Common myeloid progenitor, CD34-positive (primary cell): ENCODE measurements around the gene SEPTIN3.

Source experiments
- CTCF ChIA-PET: fragments of 350-600 bp; sonication (Branson Sonifier 250); formaldehyde crosslinking; loops from one replicate; lab custom pipeline; 2021; ENCODE audit warnings: antibody characterized with exemption; lab: Charles Lee
- POLR2A ChIA-PET: fragments of 350-600 bp; sonication (Branson Sonifier 250); formaldehyde crosslinking; loops from one replicate; lab custom pipeline; 2021; ENCODE audit warnings: antibody characterized with exemption; lab: Charles Lee
- DNase-seq, 3 donors: peaks; one replicate each; pipeline versions ENCODE4 v3.0.0 to v3.0.0-alpha.2; 2013
- H3K27ac ChIP-seq, 2 experiments: 1 replicate in 1 of 2; 2 replicates in 1 of 2; pipeline ENCODE4 v1.7.0; 2013; ENCODE audit warnings: inconsistent platforms in 2 of 2, low read length in 2 of 2, mild to moderate bottlenecking in 2 of 2, low read depth in 1 of 2, moderate library complexity in 1 of 2; ENCODE audit not compliant: severe bottlenecking in 2 of 2, insufficient read depth in 1 of 2, poor library complexity in 1 of 2
- H3K27me3 ChIP-seq, 5 experiments: replicated peaks in 2 of 5; 1 replicate in 3 of 5; 2 replicates in 2 of 5; pipeline versions ENCODE4 v1.6.1 to v1.7.0; 2013; ENCODE audit warnings: low read length in 4 of 5, mild to moderate bottlenecking in 2 of 5, moderate library complexity in 2 of 5, inconsistent platforms in 1 of 5; ENCODE audit not compliant: insufficient read depth in 5 of 5, control insufficient read depth in 4 of 5
- H3K36me3 ChIP-seq, 4 experiments: 1 replicate in 2 of 4; 2 replicates in 2 of 4; pipeline versions ENCODE4 v1.6.1 to v1.7.0; 2013; ENCODE audit warnings: low read length in 3 of 4, control low read depth in 1 of 4, mild to moderate bottlenecking in 1 of 4; ENCODE audit not compliant: control insufficient read depth in 4 of 4, insufficient read depth in 4 of 4
- H3K4me1 ChIP-seq, 4 experiments: 1 replicate in 3 of 4; 2 replicates in 1 of 4; pipeline versions ENCODE4 v1.6.1 to v1.7.1; 2013; ENCODE audit warnings: low read length in 3 of 4, mild to moderate bottlenecking in 3 of 4, control low read depth in 1 of 4, inconsistent platforms in 1 of 4, moderate library complexity in 1 of 4; ENCODE audit not compliant: control insufficient read depth in 4 of 4, insufficient read depth in 4 of 4; ENCODE audit errors: control extremely low read depth in 1 of 4
- H3K4me3 ChIP-seq, 7 experiments: 1 replicate in 4 of 7; 2 replicates in 3 of 7; pipeline versions ENCODE4 v1.5.1 to v1.7.0; 2013; ENCODE audit warnings: mild to moderate bottlenecking in 7 of 7, low read length in 6 of 7, moderate library complexity in 6 of 7, inconsistent platforms in 2 of 7, low read depth in 2 of 7, control low read depth in 1 of 7; ENCODE audit not compliant: insufficient read depth in 4 of 7, control insufficient read depth in 1 of 7; ENCODE audit errors: extremely low read depth in 1 of 7
- H3K9me3 ChIP-seq, 5 experiments: 1 replicate in 4 of 5; 2 replicates in 1 of 5; pipeline versions ENCODE4 v1.6.1 to v1.7.1; 2013; ENCODE audit warnings: low read length in 4 of 5, mild to moderate bottlenecking in 2 of 5, inconsistent platforms in 1 of 5, low read depth in 1 of 5, moderate library complexity in 1 of 5; ENCODE audit not compliant: control insufficient read depth in 4 of 5, insufficient read depth in 2 of 5; ENCODE audit errors: control extremely low read depth in 1 of 5
- WGBS: methylation state at CpG from one replicate; pipeline ENCODE4 v1.1.5; 2013; ENCODE audit not compliant: insufficient coverage; 5-methylcytosine and 5-hydroxymethylcytosine counted together

Gene SEPTIN3

GRCh38 chr22:42000466-42000865, 31.2 kb downstream of the SEPTIN3 start:
- Histone ChIP-seq H3K27me3 (peaks cover 0 to 3% (median 0%) of the 10 kb centered on the region in 5 experiments), H3K4me1 (peaks cover 0 to 10% (median 0%) of the 10 kb centered on the region in 4 experiments), H3K9me3 (peaks cover 0 to 2% (median 0%) of the 10 kb centered on the region in 5 experiments), H3K36me3 (peaks cover 0 to 4% (median 1%) of the 10 kb centered on the region in 4 experiments), H3K27ac (no peak overlapping the region), H3K4me3 (no peak overlapping the region)
- ChIA-PET POLR2A (no interaction called here), CTCF (no interaction called here)
- DNase-seq, result no peak
- WGBS, result 100% methylated on average over 2 of the region's 8 CpGs

GRCh38 chr22:42001121-42001520, 31.9 kb downstream of the SEPTIN3 start:
- CTCF ChIA-PET, result no interaction called here
- peak in 1 of 3 donors; percentile 7 for DNase-seq
- Histone ChIP-seq H3K4me1 (peaks cover 0 to 10% (median 0%) of the 10 kb centered on the region in 4 experiments), H3K4me3 (no peak overlapping the region), H3K27me3 (peaks cover 0 to 3% (median 0%) of the 10 kb centered on the region in 5 experiments), H3K9me3 (peaks cover 0 to 5% (median 0%) of the 10 kb centered on the region in 5 experiments), H3K27ac (no peak overlapping the region), H3K36me3 (peaks cover 0 to 4% (median 1%) of the 10 kb centered on the region in 4 experiments)
- POLR2A ChIA-PET, result no interaction called here
- 83% methylated on average over 8 of the region's 8 CpGs for WGBS

GRCh38 chr22:42001706-42002105, 32.5 kb downstream of the SEPTIN3 start:
- no peak overlapping the region for H3K27ac ChIP-seq
- CTCF ChIA-PET, result no interaction called here
- H3K4me1 ChIP-seq, result peaks cover 0 to 10% (median 0%) of the 10 kb centered on the region in 4 experiments
- 96% methylated on average over 6 of the region's 12 CpGs for WGBS
- H3K27me3 ChIP-seq, result peaks cover 0 to 3% (median 0%) of the 10 kb centered on the region in 5 experiments
- POLR2A ChIA-PET, result no interaction called here
- DNase-seq, result no peak
- no peak overlapping the region for H3K4me3 ChIP-seq
- peaks cover 0 to 5% (median 0%) of the 10 kb centered on the region in 5 experiments for H3K9me3 ChIP-seq
- H3K36me3 ChIP-seq, result peaks cover 0 to 4% (median 1%) of the 10 kb centered on the region in 4 experiments

GRCh38 chr22:42007922-42008321, 38.7 kb downstream of the SEPTIN3 start:
- 67% methylated on average over 3 of the region's 4 CpGs for WGBS
- DNase-seq, result no peak
- no peak overlapping the region for H3K27ac ChIP-seq
- ChIA-PET CTCF (no interaction called here), POLR2A (interaction anchor here (0.6 kb wide), 1 partner anchor 747 kb away, joined by 5 read pairs; no protein-coding TSS in a partner anchor)
- peaks cover 5 to 23% (median 8%) of the 10 kb centered on the region in 5 experiments for H3K9me3 ChIP-seq
- H3K27me3 ChIP-seq, result no peaks in the 10 kb centered on the region
- H3K4me3 ChIP-seq, result no peak overlapping the region
- H3K36me3 ChIP-seq, result no peaks in the 10 kb centered on the region
- no peaks in the 10 kb centered on the region for H3K4me1 ChIP-seq

GRCh38 chr22:42010778-42011177, 41.5 kb downstream of the SEPTIN3 start:
- H3K4me3 ChIP-seq, result no peak overlapping the region
- ChIA-PET POLR2A (no interaction called here), CTCF (interaction anchor here (0.9 kb wide), 1 partner anchor 16 kb away, joined by 3 read pairs; no protein-coding TSS in a partner anchor)
- no peak overlapping the region for H3K27ac ChIP-seq
- no peaks in the 10 kb centered on the region for H3K27me3 ChIP-seq
- no peak for DNase-seq
- no peaks in the 10 kb centered on the region for H3K4me1 ChIP-seq
- peaks cover 4 to 25% (median 8%) of the 10 kb centered on the region in 5 experiments for H3K9me3 ChIP-seq
- H3K36me3 ChIP-seq, result no peaks in the 10 kb centered on the region
- WGBS, result 87% methylated on average over 7 of the region's 7 CpGs

GRCh38 chr22:42013385-42013784, 44.1 kb downstream of the SEPTIN3 start:
- 85% methylated on average over 4 of the region's 4 CpGs for WGBS
- Histone ChIP-seq H3K27ac (no peak overlapping the region), H3K36me3 (no peaks in the 10 kb centered on the region), H3K27me3 (no peaks in the 10 kb centered on the region), H3K4me3 (no peak overlapping the region), H3K4me1 (no peaks in the 10 kb centered on the region), H3K9me3 (peaks cover 3 to 22% (median 8%) of the 10 kb centered on the region in 5 experiments)
- ChIA-PET CTCF (interaction anchor here (0.5 kb wide), 1 partner anchor 56 kb away, joined by 4 read pairs; no protein-coding TSS in a partner anchor), POLR2A (no interaction called here)
- no peak for DNase-seq

GRCh38 chr22:42016111-42016510, 46.9 kb downstream of the SEPTIN3 start:
- POLR2A ChIA-PET, result no interaction called here
- H3K9me3 ChIP-seq, result peaks cover 0 to 7% (median 2%) of the 10 kb centered on the region in 5 experiments
- no peaks in the 10 kb centered on the region for H3K36me3 ChIP-seq
- no peaks in the 10 kb centered on the region for H3K27me3 ChIP-seq
- WGBS, result 96% methylated on average over 5 of the region's 10 CpGs
- H3K27ac ChIP-seq, result no peak overlapping the region
- H3K4me1 ChIP-seq, result no peaks in the 10 kb centered on the region
- no peak for DNase-seq
- H3K4me3 ChIP-seq, result no peak overlapping the region
- CTCF ChIA-PET, result no interaction called here
